HepG2 (cell line): ENCODE results near the gene TOP1. TPM values are rescaled to one million over a fixed set of nuclear protein-coding genes. Genes with fewer than 3 reads are reported as not detected.
A peak's percentile ranks its signal among the peaks of the same experiment; 100 is the strongest.

Experiments used
- AHR ChIP-seq: IDR thresholded peaks from 2 replicates; pipeline ENCODE4 v1.6.1; 2018; ENCODE audit warnings: missing genetic modification reagents, missing compliant biosample characterization
- ATF7-NPFF ChIP-seq: sonication (generic); formaldehyde crosslinking; IDR thresholded peaks from 2 replicates; pipeline ENCODE4 v1.8.1; 2023; ENCODE audit warnings: mild to moderate bottlenecking, low read depth, missing genetic modification reagents, moderate library complexity
- HMG20B ChIP-seq: conservative IDR thresholded peaks from 2 replicates; pipeline ENCODE4 v1.6.1; 2016; ENCODE audit warnings: missing genetic modification reagents, missing compliant biosample characterization
- MBNL3 ChIP-seq: fragments of 250-450 bp; sonication (Bioruptor Pico); conservative IDR thresholded peaks from 2 replicates; pipeline ENCODE4 v1.8.0; 2022; ENCODE audit warnings: mild to moderate bottlenecking, inconsistent platforms
- PHF20 ChIP-seq: sonication (generic); formaldehyde crosslinking; IDR thresholded peaks from 2 replicates; pipeline ENCODE4 v1.5.0; 2020; ENCODE audit warnings: mild to moderate bottlenecking, missing genetic modification reagents
- POLR2G ChIP-seq: fragments of 200-400 bp; formaldehyde crosslinking; IDR thresholded peaks from 2 replicates; pipeline ENCODE4 v1.6.1; 2018; ENCODE audit warnings: mild to moderate bottlenecking, low read depth, low read length, moderate library complexity
- PRPF4 ChIP-seq: fragments of 200-400 bp; formaldehyde crosslinking; IDR thresholded peaks from 2 replicates; pipeline ENCODE4 v1.6.1; 2016; ENCODE audit warnings: low read length, low read depth; ENCODE audit not compliant: poor library complexity, severe bottlenecking
- SALL2 ChIP-seq: sonication (generic); formaldehyde crosslinking; IDR thresholded peaks from 2 replicates; pipeline ENCODE4 v1.8.1; 2023; ENCODE audit warnings: mild to moderate bottlenecking, missing genetic modification reagents, inconsistent platforms
- STAT6 ChIP-seq: sonication (generic); formaldehyde crosslinking; IDR thresholded peaks from 2 replicates; pipeline ENCODE4 v1.4.0; 2020; ENCODE audit warnings: missing genetic modification reagents, mild to moderate bottlenecking, borderline replicate concordance
- YEATS2 ChIP-seq: sonication (generic); formaldehyde crosslinking; IDR thresholded peaks from 2 replicates; pipeline ENCODE4 v1.4.0; 2020; ENCODE audit warnings: missing genetic modification reagents, borderline replicate concordance
- ZNF296 ChIP-seq: sonication (generic); formaldehyde crosslinking; conservative IDR thresholded peaks from 2 replicates; pipeline ENCODE4 v1.5.0; 2020; ENCODE audit warnings: mild to moderate bottlenecking, missing genetic modification reagents
- ZNF432 ChIP-seq: sonication (generic); formaldehyde crosslinking; IDR thresholded peaks from 2 replicates; pipeline ENCODE4 v1.5.0; 2020; ENCODE audit warnings: missing genetic modification reagents, mild to moderate bottlenecking, borderline replicate concordance
- ZNF446 ChIP-seq: sonication (generic); formaldehyde crosslinking; IDR thresholded peaks from 2 replicates; pipeline ENCODE4 v1.5.0; 2020; ENCODE audit warnings: mild to moderate bottlenecking, missing genetic modification reagents
- ZNF510 ChIP-seq: sonication (generic); formaldehyde crosslinking; IDR thresholded peaks from 2 replicates; pipeline ENCODE4 v1.4.0; 2020; ENCODE audit warnings: low read depth, mild to moderate bottlenecking, missing genetic modification reagents
- ZNF652 ChIP-seq: IDR thresholded peaks from 2 replicates; pipeline ENCODE4 v1.6.1; 2016; ENCODE audit warnings: low read depth, borderline replicate concordance
- ZNF720 ChIP-seq: sonication (generic); formaldehyde crosslinking; IDR thresholded peaks from 2 replicates; pipeline ENCODE4 v1.4.0; 2020; ENCODE audit warnings: missing genetic modification reagents
- ZNF788 ChIP-seq: sonication (generic); formaldehyde crosslinking; IDR thresholded peaks from 2 replicates; pipeline ENCODE4 v1.5.0; 2020; ENCODE audit warnings: mild to moderate bottlenecking, missing genetic modification reagents, borderline replicate concordance
- polyA plus RNA-seq, 8 experiments: library from polyadenylated mRNA; depleted of rRNA in 3 of 8; stranded (reverse) in 7 of 8; unstranded in 1 of 8; fragments of >200 nt; fragmentation: Illumina TruSeq in 4 of 8; extraction: Trizol in 4 of 8; gene quantifications; 2 replicates each; pipeline versions ENCODE4 v1.2.1 to v1.2.3, GENCODE V29; 2011 to 2016; ENCODE audit warnings: low read depth in 4 of 8, missing spikeins in 1 of 8, mixed read lengths in 1 of 8; ENCODE audit not compliant: insufficient read depth in 1 of 8
- total RNA-seq, 5 experiments: library from RNA; depleted of rRNA; stranded (reverse); fragments of >200 nt; fragmentation: Illumina TruSeq; extraction: Trizol; gene quantifications; 2 replicates each; pipeline ENCODE4 v1.2.3, GENCODE V29; 2016; ENCODE audit warnings: low read depth in 1 of 5
- TF ChIP-seq, protein P1 (sequence below): sonication (generic); formaldehyde crosslinking; conservative IDR thresholded peaks from 2 replicates; pipeline ENCODE4 v1.4.0; 2020; ENCODE audit warnings: missing genetic modification reagents
- TF ChIP-seq, protein P2 (sequence below): IDR thresholded peaks from 2 replicates; pipeline ENCODE4 v1.6.1; 2016; ENCODE audit warnings: low read depth, control low read depth
- TF ChIP-seq, protein P3 (sequence below): sonication (generic); formaldehyde crosslinking; IDR thresholded peaks from 2 replicates; pipeline ENCODE4 v1.5.1; 2020; ENCODE audit warnings: missing genetic modification reagents, mild to moderate bottlenecking, borderline replicate concordance

Gene TOP1
- total and polyA plus RNA-seq, 2 of the 13 experiments (the other 11 are each of a cell fraction or from before 2014, with no cell fraction given), result 10.2 to 19.4 TPM

DNA sequence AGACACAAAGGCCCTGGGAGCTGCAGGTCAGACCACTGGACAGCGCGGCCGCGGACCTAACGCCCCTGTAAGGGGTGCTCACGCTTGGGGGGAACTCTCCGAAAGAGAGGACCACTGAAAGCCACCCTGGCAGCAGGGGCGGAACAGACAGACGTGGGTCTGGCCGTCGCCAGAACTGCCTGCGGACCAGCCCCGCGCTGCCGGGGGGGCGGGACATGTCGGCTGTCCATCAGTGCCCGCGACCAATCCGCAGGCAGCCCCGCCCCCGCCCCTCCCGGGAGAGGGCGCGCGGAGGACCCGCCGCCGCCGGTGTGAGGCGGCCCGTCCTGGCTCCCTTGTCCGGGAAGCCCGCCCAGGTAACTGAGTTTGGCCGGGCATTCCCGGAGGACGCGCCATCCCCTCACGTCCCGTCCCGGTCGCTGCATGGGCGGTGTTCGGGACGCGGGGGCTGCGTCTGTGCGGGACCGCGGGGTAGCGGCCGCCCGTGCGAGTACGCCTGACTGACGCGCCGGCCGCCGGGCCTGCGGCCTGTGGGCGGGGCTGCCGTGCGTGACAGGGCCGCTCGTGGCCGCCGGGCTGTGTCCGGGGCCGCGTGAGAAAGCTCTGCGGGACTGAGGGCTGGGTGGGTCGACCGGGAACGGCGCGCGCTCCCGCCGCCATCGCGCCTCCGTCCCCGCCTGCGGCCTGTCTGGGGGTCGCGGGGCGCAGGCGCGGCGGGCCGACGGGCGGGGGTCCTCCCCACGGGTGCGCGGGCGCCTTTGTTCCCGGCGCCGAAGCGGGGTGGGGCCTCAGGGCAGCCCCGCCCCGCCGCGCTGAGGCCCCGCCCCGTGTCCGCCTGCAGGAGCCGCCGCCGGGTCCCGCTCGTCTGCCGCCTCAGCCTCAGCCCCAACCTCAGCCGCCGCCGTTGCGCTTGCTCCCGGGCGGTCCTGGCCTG is 108.3 kb downstream of the TOP1 start, which contains the start of gene PLCG1 (continued):
- TF ChIP-seq, protein P1, sequence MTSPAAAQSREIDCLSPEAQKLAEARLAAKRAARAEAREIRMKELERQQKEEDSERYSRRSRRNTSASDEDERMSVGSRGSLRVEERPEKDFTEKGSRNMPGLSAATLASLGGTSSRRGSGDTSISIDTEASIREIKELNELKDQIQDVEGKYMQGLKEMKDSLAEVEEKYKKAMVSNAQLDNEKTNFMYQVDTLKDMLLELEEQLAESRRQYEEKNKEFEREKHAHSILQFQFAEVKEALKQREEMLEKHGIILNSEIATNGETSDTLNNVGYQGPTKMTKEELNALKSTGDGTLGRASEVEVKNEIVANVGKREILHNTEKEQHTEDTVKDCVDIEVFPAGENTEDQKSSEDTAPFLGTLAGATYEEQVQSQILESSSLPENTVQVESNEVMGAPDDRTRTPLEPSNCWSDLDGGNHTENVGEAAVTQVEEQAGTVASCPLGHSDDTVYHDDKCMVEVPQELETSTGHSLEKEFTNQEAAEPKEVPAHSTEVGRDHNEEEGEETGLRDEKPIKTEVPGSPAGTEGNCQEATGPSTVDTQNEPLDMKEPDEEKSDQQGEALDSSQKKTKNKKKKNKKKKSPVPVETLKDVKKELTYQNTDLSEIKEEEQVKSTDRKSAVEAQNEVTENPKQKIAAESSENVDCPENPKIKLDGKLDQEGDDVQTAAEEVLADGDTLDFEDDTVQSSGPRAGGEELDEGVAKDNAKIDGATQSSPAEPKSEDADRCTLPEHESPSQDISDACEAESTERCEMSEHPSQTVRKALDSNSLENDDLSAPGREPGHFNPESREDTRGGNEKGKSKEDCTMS, result no peak; the same call in 1 of the 2 replicates
- TF ChIP-seq ZNF510 (CRISPR knock-in tag), result peak; percentile 86
- no peak; the same call in 1 of the 2 replicates for TF ChIP-seq ZNF296 (CRISPR knock-in tag)
- TF ChIP-seq MBNL3, result no peak
- TF ChIP-seq, protein P2, sequence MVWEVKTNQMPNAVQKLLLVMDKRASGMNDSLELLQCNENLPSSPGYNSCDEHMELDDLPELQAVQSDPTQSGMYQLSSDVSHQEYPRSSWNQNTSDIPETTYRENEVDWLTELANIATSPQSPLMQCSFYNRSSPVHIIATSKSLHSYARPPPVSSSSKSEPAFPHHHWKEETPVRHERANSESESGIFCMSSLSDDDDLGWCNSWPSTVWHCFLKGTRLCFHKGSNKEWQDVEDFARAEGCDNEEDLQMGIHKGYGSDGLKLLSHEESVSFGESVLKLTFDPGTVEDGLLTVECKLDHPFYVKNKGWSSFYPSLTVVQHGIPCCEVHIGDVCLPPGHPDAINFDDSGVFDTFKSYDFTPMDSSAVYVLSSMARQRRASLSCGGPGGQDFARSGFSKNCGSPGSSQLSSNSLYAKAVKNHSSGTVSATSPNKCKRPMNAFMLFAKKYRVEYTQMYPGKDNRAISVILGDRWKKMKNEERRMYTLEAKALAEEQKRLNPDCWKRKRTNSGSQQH (CRISPR knock-in tag), result no peak
- peak; percentile 84; the same call in 1 of the 2 replicates for TF ChIP-seq ZNF720 (CRISPR knock-in tag)
- no peak; the same call in 1 of the 2 replicates for TF ChIP-seq ZNF432 (CRISPR knock-in tag)
- TF ChIP-seq YEATS2 (CRISPR knock-in tag), result 0 out of 2 replicates have a peak, but pooled peaks have one; percentile 33
- TF ChIP-seq ZNF446 (CRISPR knock-in tag), result peak; percentile 99
- peak; percentile 78; the same call in 1 of the 2 replicates for TF ChIP-seq SALL2 (CRISPR knock-in tag)
- TF ChIP-seq ZNF788 (CRISPR knock-in tag), result peak; percentile 89
- TF ChIP-seq HMG20B (CRISPR knock-in tag), result no peak
- TF ChIP-seq ZNF652, result no peak
- peak; percentile 85 for TF ChIP-seq POLR2G
- TF ChIP-seq, protein P3, sequence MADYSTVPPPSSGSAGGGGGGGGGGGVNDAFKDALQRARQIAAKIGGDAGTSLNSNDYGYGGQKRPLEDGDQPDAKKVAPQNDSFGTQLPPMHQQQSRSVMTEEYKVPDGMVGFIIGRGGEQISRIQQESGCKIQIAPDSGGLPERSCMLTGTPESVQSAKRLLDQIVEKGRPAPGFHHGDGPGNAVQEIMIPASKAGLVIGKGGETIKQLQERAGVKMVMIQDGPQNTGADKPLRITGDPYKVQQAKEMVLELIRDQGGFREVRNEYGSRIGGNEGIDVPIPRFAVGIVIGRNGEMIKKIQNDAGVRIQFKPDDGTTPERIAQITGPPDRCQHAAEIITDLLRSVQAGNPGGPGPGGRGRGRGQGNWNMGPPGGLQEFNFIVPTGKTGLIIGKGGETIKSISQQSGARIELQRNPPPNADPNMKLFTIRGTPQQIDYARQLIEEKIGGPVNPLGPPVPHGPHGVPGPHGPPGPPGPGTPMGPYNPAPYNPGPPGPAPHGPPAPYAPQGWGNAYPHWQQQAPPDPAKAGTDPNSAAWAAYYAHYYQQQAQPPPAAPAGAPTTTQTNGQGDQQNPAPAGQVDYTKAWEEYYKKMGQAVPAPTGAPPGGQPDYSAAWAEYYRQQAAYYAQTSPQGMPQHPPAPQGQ (CRISPR knock-in tag), result peak; percentile 49
- TF ChIP-seq PRPF4, result no peak
- TF ChIP-seq ATF7-NPFF (CRISPR knock-in tag), result no peak; the same call in none of the 2 replicates
- TF ChIP-seq STAT6 (CRISPR knock-in tag), result no peak
- peak; percentile 66; the same call in 1 of the 2 replicates for TF ChIP-seq PHF20 (CRISPR knock-in tag)
- TF ChIP-seq AHR (CRISPR knock-in tag), result no peak; the same call in 1 of the 2 replicates
